ENCODE results near the gene MPG.
A peak's percentile ranks its signal among the peaks of the same experiment; 100 is the strongest.

MPG gene

DNA sequence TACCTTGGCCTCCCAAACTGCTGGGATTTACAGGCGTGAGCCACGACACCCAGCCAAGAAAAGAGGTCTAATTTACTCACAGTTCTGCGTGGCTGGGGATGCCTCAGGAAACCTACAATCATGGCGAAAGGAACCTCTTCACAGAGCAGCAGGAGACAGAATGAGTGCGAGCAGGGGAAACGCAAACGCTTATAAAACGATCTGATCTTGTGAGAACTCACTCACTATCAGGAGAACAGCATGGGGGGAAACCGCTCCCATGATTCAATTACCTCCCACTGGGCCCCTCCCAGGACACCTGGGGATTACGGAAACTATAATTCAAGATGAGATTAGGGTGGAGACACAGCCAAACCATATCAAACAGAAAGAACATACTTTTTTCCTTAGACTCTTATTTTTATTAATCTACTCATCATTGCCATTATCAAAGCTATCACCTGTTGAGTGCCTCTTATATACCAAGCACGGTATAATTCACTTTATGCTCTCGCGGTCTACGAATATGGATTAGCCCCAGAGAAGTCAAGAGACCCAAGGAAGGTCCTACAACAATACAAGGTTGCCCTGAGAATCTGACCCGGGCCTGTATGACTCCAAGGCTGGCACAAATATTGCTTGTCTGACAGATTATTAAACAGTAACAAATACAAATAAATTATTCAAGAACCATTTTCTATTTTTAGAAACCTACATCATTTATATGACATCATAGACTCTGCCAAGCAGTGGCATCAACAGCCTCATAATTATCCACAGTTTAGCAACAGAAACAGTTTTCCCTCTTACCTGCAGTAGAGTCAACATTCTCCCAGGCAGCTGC is 27.0 kb upstream of the MPG start:
- no peak for DNase-seq

DNA sequence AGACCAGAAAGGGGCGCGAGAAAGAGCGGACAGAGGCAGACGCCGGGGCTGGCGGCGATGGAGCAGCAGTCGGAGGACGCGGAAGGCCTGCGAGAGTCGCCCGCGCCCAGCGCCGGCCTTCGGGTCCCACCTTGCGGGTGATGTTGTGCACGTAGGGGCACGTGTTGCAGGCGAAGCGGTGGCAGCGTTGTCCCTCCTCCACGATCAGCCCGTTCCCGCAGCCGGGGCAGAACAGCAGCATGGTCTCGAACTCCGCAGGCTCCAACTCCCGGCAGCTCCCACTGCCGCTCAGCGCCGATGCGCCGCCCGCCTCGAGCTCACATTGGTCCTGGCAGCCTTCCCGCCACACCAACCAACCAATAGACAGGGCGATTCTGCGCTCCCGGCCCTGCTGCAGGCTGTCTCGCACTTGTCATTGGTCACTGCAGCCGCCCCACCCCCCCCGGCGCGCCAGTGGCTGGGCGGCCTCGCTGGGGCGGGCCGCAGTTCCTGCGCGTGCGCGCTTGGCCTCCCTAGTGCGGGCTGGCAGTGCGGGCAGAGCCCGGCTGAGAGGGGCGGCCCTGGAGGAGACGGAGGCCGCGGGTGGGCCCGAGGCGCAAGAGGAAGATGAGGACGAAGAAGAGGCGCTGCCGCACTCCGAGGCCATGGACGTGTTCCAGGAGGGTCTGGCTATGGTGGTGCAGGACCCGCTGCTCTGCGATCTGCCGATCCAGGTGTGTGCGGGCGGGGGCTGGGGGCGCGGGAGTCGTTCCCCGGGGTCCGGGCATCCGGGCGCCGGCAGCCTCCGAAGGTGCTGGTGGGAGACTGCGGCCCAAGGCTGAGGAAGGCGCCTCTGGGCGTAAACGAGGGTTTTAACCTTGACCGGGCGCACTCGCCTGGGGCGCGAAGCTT is 24.4 kb upstream of the MPG start, which contains the start of the genes POLR3K and SNRNP25:
Gene POLR3K (minus strand): TSS at position 263 of the 891 bp plus-strand sequence. CDS start 22 bp downstream, at position 241.
Gene SNRNP25 (plus strand): TSS at position 483 of the 891 bp plus-strand sequence. CDS start 189 bp downstream, at position 672.
- peak; percentile 94 for DNase-seq

DNA sequence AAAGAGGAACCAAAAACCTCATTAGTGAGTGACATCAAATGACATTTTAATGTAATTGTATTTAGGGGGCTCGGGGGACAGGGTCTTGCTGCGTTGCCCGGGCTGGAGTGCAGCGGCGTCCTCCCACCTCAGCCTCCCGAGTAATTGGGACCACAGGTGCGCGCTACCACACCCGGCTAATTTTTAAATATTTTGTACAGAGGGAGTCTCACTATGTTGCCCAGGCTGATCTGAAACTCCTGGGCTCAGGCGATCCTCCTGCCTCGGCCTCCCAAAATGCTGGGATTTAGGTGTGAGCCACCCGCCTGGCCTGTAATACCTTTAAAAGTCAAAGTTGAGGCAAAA is 23.8 kb upstream of the MPG start:
- DNase-seq: no peak

DNA sequence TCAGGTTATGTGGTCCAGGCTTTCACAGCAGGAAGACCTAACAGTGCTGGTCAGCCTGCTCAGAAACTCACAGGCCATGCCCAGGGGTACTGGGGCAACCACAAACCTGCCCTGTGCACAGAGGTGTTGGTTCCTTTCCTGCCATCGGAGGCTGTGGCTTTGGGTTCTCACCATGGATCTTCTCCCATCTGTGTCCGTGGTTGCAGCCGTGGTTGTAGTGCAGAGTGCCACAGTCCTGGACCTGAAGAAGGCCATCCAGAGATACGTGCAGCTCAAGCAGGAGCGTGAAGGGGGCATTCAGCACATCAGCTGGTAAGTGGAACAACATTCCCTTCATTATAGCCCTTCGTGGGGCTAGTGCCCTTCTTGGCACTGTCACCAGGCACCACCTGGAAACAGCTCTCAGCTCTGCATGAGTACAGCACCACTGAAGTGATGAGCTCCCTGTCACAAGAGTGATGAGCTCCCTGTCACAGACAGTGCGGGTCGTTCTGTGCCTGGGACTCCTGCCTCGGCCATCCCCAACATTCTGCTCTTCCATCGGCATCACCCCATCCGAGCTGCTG is 22.4 kb upstream of the MPG start:
- no peak for DNase-seq

DNA sequence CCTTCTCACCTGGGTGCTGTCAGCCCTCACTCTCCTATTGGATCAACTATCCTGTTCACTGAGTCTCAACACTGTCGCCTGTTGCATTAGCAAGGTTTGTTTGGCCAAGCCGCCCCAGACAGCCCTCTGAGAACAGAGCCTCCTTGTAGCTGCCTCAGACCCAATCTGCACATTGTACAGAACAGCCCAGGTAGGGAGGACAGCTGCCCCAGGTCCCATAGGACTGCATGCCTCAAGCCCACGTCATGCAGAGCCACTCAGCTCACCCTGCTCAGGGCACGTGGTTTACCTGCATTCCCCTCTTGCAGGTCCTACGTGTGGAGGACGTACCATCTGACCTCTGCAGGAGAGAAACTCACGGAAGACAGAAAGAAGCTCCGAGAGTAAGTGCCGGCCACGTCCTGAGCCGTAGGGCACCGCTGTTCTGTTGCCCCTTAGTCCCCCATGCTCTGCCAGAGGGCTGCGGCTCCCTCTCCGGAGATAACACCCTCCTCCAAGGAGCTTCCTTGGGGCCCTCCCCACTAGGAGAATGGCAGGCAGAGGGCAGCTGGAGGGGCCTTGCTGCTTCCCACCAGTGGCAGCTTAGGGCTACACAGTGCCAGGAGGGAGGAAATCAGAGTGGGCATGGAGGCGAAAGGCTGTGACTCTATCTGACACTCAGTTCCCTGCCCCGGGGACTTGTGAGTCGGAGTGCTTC is 21.6 kb upstream of the MPG start:
- DNase-seq: no peak

DNA sequence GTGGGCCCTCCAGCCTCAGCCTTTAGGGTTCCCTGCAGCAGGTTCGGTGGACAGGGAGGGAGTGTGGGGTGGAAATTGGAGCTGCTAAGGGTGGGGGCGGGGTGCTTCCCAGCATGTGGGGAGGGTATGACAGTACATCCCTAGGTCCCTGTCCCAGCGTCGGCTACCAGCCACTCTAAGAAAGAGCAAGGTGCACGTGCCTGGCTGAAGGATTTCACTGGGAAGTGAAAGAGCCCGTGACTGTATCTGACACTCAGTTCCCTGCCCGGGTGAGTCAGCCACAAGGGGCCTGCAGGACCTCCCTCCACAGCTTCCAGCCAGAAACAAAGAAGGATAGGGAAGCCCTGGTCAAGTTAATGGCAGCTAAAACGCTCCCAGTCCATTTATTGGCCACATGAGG is 20.3 kb upstream of the MPG start:
- no peak for DNase-seq

DNA sequence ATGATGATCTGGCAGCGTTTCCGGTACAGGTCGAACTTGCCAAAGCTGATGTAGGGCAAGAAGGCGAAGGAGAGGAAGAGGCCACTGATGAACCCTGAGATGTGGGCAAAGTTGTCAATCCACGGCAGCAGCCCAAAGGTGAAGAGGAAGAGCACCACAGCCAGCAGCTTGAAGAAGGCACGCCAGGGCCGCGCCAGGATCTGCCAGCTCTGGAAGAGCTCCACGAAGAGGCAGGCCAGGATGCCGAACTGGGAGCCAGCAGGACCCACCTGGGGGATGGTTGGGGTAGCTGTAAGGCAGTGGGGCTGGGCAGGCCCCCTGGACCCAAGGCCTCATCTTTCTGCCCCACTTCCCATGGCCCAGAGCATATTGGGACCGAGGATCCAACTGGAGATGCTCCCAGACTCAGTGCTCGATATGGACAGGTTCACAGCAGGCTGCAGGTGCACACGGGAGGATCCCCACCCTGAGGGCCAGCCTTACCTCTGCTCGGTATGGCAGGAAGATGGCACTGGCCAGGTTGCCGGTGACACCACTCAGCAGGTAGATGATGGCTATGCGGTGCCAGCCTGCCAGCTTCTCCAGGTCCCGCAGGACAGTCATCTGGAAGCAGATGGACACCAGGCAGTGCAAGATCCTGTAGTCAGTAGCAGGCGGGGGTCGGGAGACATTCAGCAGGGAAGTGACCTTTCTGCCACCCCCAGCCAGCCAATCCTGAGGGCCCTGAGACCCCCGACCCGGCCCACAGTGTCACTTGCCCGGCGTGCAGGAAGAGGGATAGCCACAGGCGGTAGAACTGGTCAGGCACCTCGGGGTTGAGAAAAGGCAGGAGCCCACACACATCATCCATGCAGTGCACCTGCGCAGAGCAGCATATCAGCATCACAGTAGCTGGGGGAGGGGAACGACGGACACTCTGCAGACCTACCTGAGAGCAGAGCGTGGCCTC is 19.3 kb upstream of the MPG start:
- no peak for DNase-seq

DNA sequence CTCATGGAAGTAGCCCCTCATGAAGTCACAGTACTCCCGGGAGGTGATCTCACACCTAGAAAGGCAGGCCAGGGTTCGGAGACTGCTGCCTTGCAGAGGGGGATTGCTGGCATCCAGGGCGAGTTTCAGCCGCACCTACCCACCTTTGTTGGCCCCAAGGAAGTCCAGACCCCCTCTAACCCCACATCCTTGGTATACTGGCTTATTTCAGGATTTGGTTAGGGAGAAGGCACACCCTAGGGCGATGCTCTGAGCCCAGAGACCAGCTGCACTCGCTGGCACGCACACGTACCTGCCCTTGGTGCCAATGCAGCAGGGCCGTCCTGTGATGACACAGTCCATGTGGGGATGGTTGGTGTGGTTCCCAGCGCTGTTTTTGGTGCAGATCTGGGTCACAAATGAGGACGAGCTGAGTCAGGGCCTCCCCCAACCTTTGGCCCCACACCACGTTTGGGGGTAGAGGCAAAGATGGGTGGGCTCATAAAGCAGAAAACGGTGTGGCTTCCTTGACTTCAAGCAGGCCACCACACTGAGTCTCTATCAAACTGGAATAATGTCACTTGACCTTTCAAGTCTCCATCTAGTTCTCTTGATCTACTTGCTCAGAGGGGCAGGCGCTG is 18.5 kb upstream of the MPG start:
- no peak for DNase-seq

DNA sequence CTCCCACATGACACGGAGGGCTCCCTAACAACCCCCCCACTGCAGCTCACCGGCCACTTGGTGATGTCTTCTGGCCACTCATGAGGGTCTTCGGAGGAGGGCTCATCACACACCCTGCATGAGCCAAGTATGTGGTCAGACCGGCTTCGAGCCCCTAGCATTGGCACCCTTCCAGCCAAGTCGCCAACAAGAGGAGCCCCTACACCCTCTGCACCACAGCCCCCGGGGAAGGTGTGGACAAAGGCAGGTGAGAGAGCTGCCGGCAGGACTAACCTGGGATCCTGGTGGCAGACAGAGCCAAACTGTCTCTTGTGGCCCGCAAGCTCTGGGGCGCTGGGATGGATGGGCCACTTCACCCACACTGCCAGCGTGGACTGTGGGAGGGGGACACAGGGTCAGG is 17.9 kb upstream of the MPG start:
- no peak for DNase-seq

DNA sequence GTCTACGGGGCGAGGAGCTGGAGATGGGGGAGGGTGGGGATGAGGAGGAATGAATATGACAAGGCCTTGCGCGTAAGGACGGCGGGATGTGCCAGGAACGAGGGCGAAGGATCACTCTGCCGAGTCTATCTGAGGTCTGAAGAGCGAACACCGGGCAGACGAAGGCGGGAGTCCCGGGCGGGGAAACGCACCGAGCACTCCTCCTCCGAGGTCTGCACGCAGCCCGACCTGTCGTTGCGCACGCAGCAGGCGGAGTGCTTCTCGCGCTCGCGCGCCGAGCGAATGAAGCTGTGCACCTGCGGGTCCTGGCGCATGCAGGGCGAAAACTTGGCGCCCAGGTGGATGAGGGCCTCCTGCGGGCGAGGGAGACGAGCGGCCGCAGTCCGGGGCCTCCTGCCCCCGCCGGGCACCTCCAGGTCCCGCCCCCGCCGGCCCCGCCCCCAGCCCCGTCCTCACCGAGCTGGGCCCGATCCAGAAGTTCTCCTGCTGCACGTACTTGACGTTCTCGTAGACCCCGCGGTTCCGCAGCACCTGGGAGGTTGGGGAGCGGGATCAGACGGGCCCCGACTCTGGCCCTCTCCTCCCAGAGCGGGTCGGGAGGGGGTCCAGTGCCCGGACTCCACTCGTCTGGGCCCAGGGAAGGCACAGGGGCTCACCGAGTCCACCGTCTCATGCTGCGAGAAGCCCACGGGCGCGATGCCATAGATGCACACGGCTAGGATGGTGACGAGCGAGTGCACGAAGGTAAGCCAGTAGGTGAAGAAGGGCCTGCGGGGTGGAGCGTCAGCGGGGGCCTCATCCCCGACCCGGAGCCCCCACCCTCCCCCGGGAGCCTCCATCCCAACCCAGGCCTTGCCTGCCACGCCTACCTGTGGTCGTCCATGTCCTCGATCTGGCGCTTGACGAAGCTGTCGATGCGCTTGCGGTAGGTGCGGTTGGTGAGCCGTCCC is 16.8 kb upstream of the MPG start:
- DNase-seq: no peak

DNA sequence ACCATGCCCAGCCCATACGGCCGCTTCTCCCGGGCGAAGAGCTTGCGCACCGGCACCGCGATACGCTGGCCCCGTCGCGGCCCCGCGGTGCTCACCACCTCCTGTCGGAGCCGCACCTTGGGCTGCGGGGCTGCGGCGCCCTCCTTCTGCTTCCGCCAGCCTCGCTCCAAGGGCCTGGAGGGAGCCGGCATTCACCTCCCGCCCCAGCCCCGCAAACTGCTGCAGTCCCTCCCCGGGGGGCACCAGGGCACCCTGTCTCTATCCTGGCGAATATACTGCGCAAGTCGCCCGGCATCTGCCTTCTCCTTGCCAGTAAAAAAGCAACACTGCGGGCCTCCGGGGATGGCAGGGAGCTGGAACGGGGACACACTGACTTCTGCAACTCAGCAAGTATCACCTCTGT is 16.1 kb upstream of the MPG start:
- no peak for DNase-seq

DNA sequence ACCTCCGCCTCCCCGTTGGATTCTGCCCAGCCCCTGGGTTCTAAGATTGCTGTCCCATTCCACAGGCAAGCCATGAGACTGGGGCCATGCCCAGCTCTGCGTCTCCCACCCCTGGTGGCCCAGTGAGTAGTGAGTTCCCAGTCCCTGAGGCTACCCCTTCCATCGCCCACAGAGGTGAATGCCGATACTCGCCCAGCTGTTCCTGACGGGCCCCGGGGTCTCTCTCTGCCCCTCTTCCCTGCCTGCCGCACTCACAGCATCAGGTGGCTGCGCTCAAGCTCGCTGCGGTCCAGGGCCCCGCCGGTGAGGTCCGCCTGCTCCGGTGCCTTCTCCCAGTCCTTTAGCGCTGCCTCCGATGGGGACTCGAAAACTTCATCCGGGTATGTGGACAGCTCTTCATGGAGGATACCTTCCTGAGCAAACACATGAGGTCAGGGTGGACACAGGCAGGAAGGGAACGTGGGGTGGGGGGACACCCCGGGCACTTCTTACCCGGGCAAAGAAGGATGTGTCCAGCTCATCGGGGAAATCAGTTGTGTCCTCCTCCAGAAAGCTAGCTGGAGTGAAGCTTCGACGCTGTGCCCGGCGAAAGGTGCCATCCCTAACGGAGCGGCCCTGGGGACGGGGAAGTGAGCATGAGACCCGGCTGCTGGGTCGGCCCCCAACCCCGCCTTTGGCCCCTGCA is 15.6 kb upstream of the MPG start:
- no peak for DNase-seq

DNA sequence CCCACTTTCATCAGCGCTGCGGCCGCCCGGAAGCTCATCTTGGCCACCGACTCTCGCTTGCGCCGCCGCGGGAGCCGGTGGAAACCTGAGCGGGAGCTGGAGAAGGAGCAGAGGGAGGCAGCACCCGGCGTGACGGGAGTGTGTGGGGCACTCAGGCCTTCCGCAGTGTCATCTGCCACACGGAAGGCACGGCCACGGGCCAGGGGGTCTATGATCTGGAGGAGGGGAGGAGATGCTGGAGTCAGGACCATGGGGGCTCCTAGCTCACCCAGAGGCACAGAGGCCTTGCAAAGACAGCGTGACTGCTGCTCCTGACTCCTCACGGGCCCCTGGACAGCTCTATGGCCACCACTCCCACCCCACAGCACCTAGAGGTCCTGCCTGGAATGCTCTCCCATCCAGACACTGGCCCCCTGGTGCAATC is 15.0 kb upstream of the MPG start:
- DNase-seq: no peak

DNA sequence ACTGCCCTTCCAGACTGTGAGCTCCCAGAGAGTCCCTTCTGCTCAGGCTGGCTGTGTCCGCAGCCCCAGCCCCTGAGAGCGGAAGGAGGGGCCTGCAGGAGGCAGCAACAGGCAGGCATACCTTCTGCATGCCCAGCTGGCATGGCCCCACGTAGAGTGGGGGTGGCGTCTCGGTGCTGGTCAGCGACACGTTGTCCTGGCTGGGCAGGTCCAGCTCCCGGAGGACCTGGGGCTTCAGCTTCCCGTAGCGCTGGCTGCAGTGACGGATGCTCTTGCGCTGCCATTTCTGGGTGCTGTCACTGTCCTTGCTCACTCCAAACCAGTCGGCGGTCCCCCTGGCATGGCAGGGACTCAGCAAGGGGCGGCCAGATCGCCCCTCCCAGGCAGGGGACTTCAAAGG is 14.6 kb upstream of the MPG start:
- DNase-seq: no peak

DNA sequence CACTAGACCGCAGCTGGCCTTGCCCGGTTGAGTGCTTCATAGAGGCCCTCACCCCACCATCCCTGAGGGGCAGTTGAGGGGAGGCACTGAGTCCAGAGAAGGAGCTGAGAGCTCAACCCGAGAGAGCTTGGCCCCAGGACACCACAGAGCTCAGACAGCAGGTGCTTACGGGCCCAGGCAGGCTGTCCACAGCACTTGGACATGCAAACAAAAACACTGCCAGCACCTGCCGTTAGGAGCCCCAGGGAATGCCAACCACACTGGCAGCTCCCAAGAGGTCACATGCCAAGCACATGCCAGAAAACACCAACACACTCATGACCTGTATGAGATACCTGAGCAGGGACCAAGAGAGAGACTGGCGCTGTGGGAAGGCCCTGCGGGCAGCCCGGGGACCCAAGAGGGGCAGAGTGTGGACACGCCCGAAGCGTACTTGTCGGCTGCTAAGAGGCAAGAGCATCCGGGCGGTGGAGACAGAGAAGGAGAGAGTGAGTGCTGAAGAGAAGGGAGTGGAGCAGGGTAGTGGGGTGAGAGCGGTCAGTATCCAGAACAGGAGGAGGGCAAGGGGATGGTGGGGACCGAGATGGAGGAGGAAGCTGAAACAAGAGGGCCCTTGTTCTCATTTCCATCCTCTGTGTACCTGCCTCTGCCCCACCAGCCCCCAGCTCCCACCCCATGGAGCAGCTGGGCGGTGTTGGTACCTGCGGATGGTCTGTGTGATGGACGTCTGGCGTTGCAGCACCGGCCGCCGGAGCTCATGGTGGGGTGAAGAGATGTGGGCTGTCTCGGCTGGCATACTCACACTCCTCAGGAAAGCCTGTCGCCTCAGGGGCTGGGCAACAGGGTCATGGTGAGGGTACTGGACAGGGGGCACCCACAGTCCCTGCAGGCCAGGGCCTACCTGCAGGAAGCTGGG is 13.8 kb upstream of the MPG start:
- no peak for DNase-seq

DNA sequence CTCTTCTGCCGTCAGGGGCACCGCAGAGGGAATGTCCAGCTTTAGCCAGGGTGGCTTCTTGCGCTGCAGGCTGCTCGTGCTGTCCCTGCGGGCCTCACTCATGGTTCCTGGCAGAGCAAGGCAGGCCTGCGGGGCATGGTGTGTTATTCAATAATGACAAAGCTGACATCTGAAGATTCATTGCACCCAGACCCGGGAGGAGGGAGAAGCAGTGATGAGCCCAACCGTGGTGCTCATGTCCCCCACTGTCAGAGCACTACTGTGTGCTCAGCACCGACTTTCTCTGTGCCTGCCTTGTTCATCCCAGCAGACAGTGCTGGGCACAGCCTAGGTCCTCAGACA is 13.1 kb upstream of the MPG start:
- no peak for DNase-seq

DNA sequence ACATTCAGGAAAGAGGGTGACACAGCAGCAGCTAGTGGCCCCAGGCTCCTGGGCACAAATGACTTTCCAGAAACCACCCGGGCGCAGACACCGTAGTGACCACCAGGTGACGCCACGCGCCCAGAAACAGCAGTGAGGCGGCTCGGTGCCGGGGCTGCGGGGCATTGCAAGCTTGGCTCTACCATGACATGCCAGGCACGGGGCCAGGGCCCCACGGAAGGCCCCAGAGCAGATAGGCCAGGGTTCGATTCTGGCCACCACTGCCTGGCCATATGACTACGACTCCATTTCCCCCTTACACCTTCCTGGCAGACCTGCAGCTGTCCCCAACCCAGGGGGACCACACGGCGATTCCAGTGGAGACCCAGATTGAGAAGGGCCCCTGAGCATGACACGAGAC is 12.3 kb upstream of the MPG start:
- peak; percentile 32 for DNase-seq

Measured in NCI-H2227 treated with DMSO at 0.1 percent for 48 hours (cell line).